AG04449 (cell line): Measurements from ENCODE around the gene OCA2.

Experiments used
- CTCF ChIA-PET: fragments of 350-600 bp; formaldehyde crosslinking; extraction: SDS; loops from one replicate; lab custom pipeline; 2021; ENCODE audit warnings: antibody characterized with exemption; lab: Yijun Ruan, JAX
- POLR2A ChIA-PET: fragments of 400-600, 350-600 bp; formaldehyde crosslinking; extraction: SDS; loops from one replicate; lab custom pipeline; 2020; ENCODE audit warnings: antibody characterized with exemption, inconsistent platforms; lab: Yijun Ruan, JAX
- DNase-seq: peaks from one replicate; pipeline ENCODE4 v3.0.0-alpha.2; 2010; ENCODE audit warnings: low read depth, low spot score
- H3K4me3 ChIP-seq: 2 replicates; pipeline ENCODE4 v1.5.1; 2011; ENCODE audit warnings: low read depth, mild to moderate bottlenecking, control low read depth, low read length
- TF ChIP-seq, protein P1 (sequence below): IDR thresholded peaks from one replicate; pipeline ENCODE4 v1.5.1; 2011; ENCODE audit warnings: mild to moderate bottlenecking, moderate library complexity, low read length, control low read depth, inconsistent platforms; ENCODE audit not compliant: insufficient read depth; ENCODE audit errors: missing control alignments

OCA2 gene

DNA sequence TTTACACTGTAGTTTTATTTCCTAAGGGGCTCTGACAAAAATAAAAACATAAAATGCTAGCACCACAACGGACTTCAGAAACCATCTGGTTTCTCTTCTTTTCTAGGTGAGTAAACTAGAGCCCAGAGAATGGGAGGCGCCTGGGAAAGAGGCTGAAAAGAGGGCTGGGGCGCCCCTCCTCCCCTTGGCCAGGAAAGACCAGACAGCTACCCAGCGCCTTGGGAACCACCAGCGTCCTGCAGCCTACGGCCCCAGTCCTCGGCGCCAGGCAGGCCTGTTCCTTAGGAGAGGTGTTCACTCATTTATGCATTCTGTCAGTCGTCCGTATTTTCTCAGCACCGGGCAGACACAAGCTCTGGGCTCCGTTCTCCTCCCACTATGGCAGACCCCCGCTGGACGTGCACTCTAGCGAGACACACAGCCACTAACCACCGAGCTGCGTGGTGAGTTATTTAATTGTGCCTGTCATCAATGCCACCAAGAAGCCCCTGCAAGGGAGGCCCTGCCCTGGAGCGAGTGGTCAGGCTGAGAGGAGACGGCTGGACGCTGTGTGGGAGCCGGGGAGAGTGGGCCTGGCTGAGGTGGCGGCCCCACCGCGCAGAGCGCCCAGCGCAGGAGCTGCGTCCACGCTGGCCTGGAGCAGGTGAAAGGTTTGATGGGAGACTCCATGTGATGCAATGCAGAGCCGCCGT lies 294.4 kb downstream of the OCA2 start:
- POLR2A ChIA-PET = no interaction called here
- no peak for DNase-seq
- CTCF ChIA-PET = no interaction called here
- TF ChIP-seq, protein P1, sequence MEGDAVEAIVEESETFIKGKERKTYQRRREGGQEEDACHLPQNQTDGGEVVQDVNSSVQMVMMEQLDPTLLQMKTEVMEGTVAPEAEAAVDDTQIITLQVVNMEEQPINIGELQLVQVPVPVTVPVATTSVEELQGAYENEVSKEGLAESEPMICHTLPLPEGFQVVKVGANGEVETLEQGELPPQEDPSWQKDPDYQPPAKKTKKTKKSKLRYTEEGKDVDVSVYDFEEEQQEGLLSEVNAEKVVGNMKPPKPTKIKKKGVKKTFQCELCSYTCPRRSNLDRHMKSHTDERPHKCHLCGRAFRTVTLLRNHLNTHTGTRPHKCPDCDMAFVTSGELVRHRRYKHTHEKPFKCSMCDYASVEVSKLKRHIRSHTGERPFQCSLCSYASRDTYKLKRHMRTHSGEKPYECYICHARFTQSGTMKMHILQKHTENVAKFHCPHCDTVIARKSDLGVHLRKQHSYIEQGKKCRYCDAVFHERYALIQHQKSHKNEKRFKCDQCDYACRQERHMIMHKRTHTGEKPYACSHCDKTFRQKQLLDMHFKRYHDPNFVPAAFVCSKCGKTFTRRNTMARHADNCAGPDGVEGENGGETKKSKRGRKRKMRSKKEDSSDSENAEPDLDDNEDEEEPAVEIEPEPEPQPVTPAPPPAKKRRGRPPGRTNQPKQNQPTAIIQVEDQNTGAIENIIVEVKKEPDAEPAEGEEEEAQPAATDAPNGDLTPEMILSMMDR = no peak
- no peak overlapping the region for H3K4me3 ChIP-seq

GRCh38 chr15:27798807-27799206 lies 300.3 kb downstream of the OCA2 start:
- ChIA-PET CTCF (no interaction called here), POLR2A (no interaction called here)
- H3K4me3 ChIP-seq = no peak overlapping the region
- DNase-seq = no peak
- TF ChIP-seq, protein P1 = no peak

DNA sequence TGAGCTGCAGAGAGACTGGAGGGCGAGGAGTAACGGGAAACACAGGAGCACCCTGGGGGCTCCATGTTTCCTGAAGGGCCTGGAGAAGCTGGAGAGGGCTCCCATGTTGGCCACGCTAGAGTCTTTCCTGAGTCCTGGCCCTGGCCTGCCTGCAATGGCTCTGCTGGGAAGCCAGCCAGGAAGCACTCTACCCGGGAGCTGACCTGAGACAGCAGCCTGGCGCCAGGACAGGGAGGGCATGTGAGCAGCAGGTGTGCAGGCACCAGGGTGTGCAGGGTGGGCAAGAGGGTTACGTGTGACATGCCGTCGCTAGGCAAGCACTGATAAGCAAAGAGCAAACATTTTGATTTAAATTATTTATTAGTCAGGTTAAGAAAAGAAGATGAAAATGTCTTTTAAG lies 301.4 kb downstream of the OCA2 start:
- no peak for DNase-seq
- POLR2A ChIA-PET = no interaction called here
- CTCF ChIA-PET = no interaction called here
- TF ChIP-seq, protein P1 = no peak
- no peak overlapping the region for H3K4me3 ChIP-seq

GRCh38 chr15:27796405-27797320 lies 302.5 kb downstream of the OCA2 start:
- TF ChIP-seq, protein P1 = no peak
- H3K4me3 ChIP-seq = no peak overlapping the region
- ChIA-PET POLR2A (no interaction called here), CTCF (no interaction called here)
- DNase-seq = no peak

DNA sequence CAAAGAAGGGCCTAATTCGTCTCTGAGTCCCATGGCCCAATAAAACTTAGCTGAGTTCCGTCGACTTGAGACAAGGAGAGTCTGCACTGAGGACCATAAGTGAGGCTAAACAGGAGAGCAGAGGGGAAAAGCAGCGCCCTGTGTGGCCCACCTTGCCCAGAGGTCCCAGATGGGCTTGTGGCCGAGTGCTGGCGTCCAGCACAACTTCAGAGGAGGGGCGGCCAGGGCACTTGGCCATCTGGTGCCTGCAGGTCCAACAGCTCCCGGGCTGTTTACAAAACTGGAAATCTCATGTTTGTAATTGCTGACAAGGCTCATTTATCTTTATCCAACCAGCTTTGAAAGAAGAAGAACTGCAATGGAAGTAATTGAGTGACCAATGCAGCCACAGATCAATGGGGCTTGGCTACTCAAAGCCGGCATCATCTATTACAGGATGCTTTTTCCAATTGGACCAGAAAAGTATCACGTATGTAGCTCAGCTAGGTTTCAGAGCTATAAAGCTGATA lies 306.3 kb downstream of the OCA2 start:
- ChIA-PET POLR2A (no interaction called here), CTCF (no interaction called here)
- TF ChIP-seq, protein P1 = no peak
- H3K4me3 ChIP-seq = no peak overlapping the region
- DNase-seq = no peak

GRCh38 chr15:27790270-27790669 lies 308.8 kb downstream of the OCA2 start:
- CTCF ChIA-PET = no interaction called here
- TF ChIP-seq, protein P1 = no peak
- no peak overlapping the region for H3K4me3 ChIP-seq
- POLR2A ChIA-PET = no interaction called here
- DNase-seq = no peak
